ENCODE data around the gene MEIOSIN.

MEIOSIN gene

GRCh38 chr19:45768984-45769782 lies 35.9 kb downstream of the MEIOSIN start, which contains the start of gene SIX5:
Gene SIX5 (minus strand): TSS chr19:45769252. CDS start chr19:45768844, 408 bp downstream.
- peak within 1 kb of the TSS; percentile 56 for H3K4me3 ChIP-seq (ENCODE audit: low read length)
- no peaks in the 10 kb centered on the region for H3K9me3 ChIP-seq (ENCODE audit: control insufficient read depth, low read length)
- H3K36me3 ChIP-seq (ENCODE audit: control insufficient read depth, insufficient read depth, low read length): peaks cover 5% of the 10 kb centered on the region
- H3K4me1 ChIP-seq (ENCODE audit: control insufficient read depth, insufficient read depth, low read length): peaks cover 52% of the 10 kb centered on the region
- peaks cover 13% of the 10 kb centered on the region for H3K27me3 ChIP-seq (ENCODE audit: control insufficient read depth, insufficient read depth, low read length)
- peak within 1 kb of the TSS; percentile 80 for H3K9ac ChIP-seq (ENCODE audit: low read length)

- peak overlapping the region; percentile 67 for H3K9ac ChIP-seq (ENCODE audit: low read length)
- peak overlapping the region; percentile 38 for H3K4me3 ChIP-seq (ENCODE audit: low read length)
- H3K27me3 ChIP-seq (ENCODE audit: control insufficient read depth, insufficient read depth, low read length): peaks cover 12% of the 10 kb centered on the region
- H3K4me1 ChIP-seq (ENCODE audit: control insufficient read depth, insufficient read depth, low read length): peaks cover 52% of the 10 kb centered on the region
- peaks cover 5% of the 10 kb centered on the region for H3K36me3 ChIP-seq (ENCODE audit: control insufficient read depth, insufficient read depth, low read length)
- H3K9me3 ChIP-seq (ENCODE audit: control insufficient read depth, low read length): no peaks in the 10 kb centered on the region
Observed at GRCh38 chr19:45769821-45770191, 36.6 kb downstream of the MEIOSIN start.

- Histone ChIP-seq H3K4me3 (ENCODE audit: low read length) (peak overlapping the region; percentile 63), H3K4me1 (ENCODE audit: control insufficient read depth, insufficient read depth, low read length) (peaks cover 52% of the 10 kb centered on the region), H3K9me3 (ENCODE audit: control insufficient read depth, low read length) (no peaks in the 10 kb centered on the region), H3K27me3 (ENCODE audit: control insufficient read depth, insufficient read depth, low read length) (peaks cover 8% of the 10 kb centered on the region), H3K36me3 (ENCODE audit: control insufficient read depth, insufficient read depth, low read length) (peaks cover 5% of the 10 kb centered on the region), H3K9ac (ENCODE audit: low read length) (peak overlapping the region; percentile 72)
Observed at GRCh38 chr19:45770192-45771101, 37.2 kb downstream of the MEIOSIN start.

GRCh38 chr19:45771311-45771933 lies 38.2 kb downstream of the MEIOSIN start:
- peaks cover 8% of the 10 kb centered on the region for H3K27me3 ChIP-seq (ENCODE audit: control insufficient read depth, insufficient read depth, low read length)
- H3K9me3 ChIP-seq (ENCODE audit: control insufficient read depth, low read length): no peaks in the 10 kb centered on the region
- H3K36me3 ChIP-seq (ENCODE audit: control insufficient read depth, insufficient read depth, low read length): peaks cover 5% of the 10 kb centered on the region
- peaks cover 47% of the 10 kb centered on the region for H3K4me1 ChIP-seq (ENCODE audit: control insufficient read depth, insufficient read depth, low read length)
- peak overlapping the region; percentile 72 for H3K9ac ChIP-seq (ENCODE audit: low read length)
- H3K4me3 ChIP-seq (ENCODE audit: low read length): peak overlapping the region; percentile 63

GRCh38 chr19:45772130-45772840 lies 39.0 kb downstream of the MEIOSIN start:
- peaks cover 38% of the 10 kb centered on the region for H3K4me1 ChIP-seq (ENCODE audit: control insufficient read depth, insufficient read depth, low read length)
- H3K9ac ChIP-seq (ENCODE audit: low read length): peak overlapping the region; percentile 72
- no peaks in the 10 kb centered on the region for H3K9me3 ChIP-seq (ENCODE audit: control insufficient read depth, low read length)
- peak overlapping the region; percentile 8 for H3K4me3 ChIP-seq (ENCODE audit: low read length)
- peaks cover 14% of the 10 kb centered on the region for H3K36me3 ChIP-seq (ENCODE audit: control insufficient read depth, insufficient read depth, low read length)
- H3K27me3 ChIP-seq (ENCODE audit: control insufficient read depth, insufficient read depth, low read length): peaks cover 5% of the 10 kb centered on the region

GRCh38 chr19:45772912-45773311 lies 39.7 kb downstream of the MEIOSIN start:
- Histone ChIP-seq H3K4me1 (ENCODE audit: control insufficient read depth, insufficient read depth, low read length) (peaks cover 37% of the 10 kb centered on the region), H3K36me3 (ENCODE audit: control insufficient read depth, insufficient read depth, low read length) (peaks cover 20% of the 10 kb centered on the region), H3K4me3 (ENCODE audit: low read length) (peak overlapping the region; percentile 8), H3K9ac (ENCODE audit: low read length) (peak overlapping the region; percentile 72), H3K27me3 (ENCODE audit: control insufficient read depth, insufficient read depth, low read length) (peaks cover 9% of the 10 kb centered on the region), H3K9me3 (ENCODE audit: control insufficient read depth, low read length) (no peaks in the 10 kb centered on the region)

GRCh38 chr19:45773384-45773783 lies 40.1 kb downstream of the MEIOSIN start:
- H3K36me3 ChIP-seq (ENCODE audit: control insufficient read depth, insufficient read depth, low read length): peaks cover 22% of the 10 kb centered on the region
- peak overlapping the region; percentile 72 for H3K9ac ChIP-seq (ENCODE audit: low read length)

GRCh38 chr19:45774765-45775164 lies 41.5 kb downstream of the MEIOSIN start:
- no peaks in the 10 kb centered on the region for H3K9me3 ChIP-seq (ENCODE audit: control insufficient read depth, low read length)
- H3K9ac ChIP-seq (ENCODE audit: low read length): no peak overlapping the region
- peaks cover 10% of the 10 kb centered on the region for H3K27me3 ChIP-seq (ENCODE audit: control insufficient read depth, insufficient read depth, low read length)
- H3K4me1 ChIP-seq (ENCODE audit: control insufficient read depth, insufficient read depth, low read length): peaks cover 50% of the 10 kb centered on the region
- no peak overlapping the region for H3K4me3 ChIP-seq (ENCODE audit: low read length)
- peaks cover 22% of the 10 kb centered on the region for H3K36me3 ChIP-seq (ENCODE audit: control insufficient read depth, insufficient read depth, low read length)

More at GRCh38 chr19:45773384-45773783, 40.1 kb downstream of the MEIOSIN start:
- Histone ChIP-seq H3K4me1 (ENCODE audit: control insufficient read depth, insufficient read depth, low read length) (peaks cover 40% of the 10 kb centered on the region), H3K27me3 (ENCODE audit: control insufficient read depth, insufficient read depth, low read length) (peaks cover 10% of the 10 kb centered on the region), H3K4me3 (ENCODE audit: low read length) (peak overlapping the region; percentile 8), H3K9me3 (ENCODE audit: control insufficient read depth, low read length) (no peaks in the 10 kb centered on the region)

GRCh38 chr19:45777395-45777961 lies 44.2 kb downstream of the MEIOSIN start:
- no peak overlapping the region for H3K4me3 ChIP-seq (ENCODE audit: low read length)
- H3K27me3 ChIP-seq (ENCODE audit: control insufficient read depth, insufficient read depth, low read length): peaks cover 11% of the 10 kb centered on the region
- no peaks in the 10 kb centered on the region for H3K9me3 ChIP-seq (ENCODE audit: control insufficient read depth, low read length)
- no peak overlapping the region for H3K9ac ChIP-seq (ENCODE audit: low read length)
- H3K36me3 ChIP-seq (ENCODE audit: control insufficient read depth, insufficient read depth, low read length): peaks cover 22% of the 10 kb centered on the region
- peaks cover 54% of the 10 kb centered on the region for H3K4me1 ChIP-seq (ENCODE audit: control insufficient read depth, insufficient read depth, low read length)

- Histone ChIP-seq H3K36me3 (ENCODE audit: control insufficient read depth, insufficient read depth, low read length) (peaks cover 17% of the 10 kb centered on the region), H3K4me1 (ENCODE audit: control insufficient read depth, insufficient read depth, low read length) (peaks cover 48% of the 10 kb centered on the region), H3K4me3 (ENCODE audit: low read length) (no peak overlapping the region), H3K9me3 (ENCODE audit: control insufficient read depth, low read length) (no peaks in the 10 kb centered on the region), H3K9ac (ENCODE audit: low read length) (no peak overlapping the region), H3K27me3 (ENCODE audit: control insufficient read depth, insufficient read depth, low read length) (peaks cover 11% of the 10 kb centered on the region)
Observed at GRCh38 chr19:45778010-45778661, 44.9 kb downstream of the MEIOSIN start.

All from mucosa of stomach (tissue), 1 donor.